ENCODE data around the gene AGAP2. TPM values are rescaled to one million over a fixed set of nuclear protein-coding genes. Genes with fewer than 3 reads are reported as not detected.

AGAP2 gene
- total RNA-seq, 2 experiments from 2014 or later = 68.6 to 72.5 TPM

DNA sequence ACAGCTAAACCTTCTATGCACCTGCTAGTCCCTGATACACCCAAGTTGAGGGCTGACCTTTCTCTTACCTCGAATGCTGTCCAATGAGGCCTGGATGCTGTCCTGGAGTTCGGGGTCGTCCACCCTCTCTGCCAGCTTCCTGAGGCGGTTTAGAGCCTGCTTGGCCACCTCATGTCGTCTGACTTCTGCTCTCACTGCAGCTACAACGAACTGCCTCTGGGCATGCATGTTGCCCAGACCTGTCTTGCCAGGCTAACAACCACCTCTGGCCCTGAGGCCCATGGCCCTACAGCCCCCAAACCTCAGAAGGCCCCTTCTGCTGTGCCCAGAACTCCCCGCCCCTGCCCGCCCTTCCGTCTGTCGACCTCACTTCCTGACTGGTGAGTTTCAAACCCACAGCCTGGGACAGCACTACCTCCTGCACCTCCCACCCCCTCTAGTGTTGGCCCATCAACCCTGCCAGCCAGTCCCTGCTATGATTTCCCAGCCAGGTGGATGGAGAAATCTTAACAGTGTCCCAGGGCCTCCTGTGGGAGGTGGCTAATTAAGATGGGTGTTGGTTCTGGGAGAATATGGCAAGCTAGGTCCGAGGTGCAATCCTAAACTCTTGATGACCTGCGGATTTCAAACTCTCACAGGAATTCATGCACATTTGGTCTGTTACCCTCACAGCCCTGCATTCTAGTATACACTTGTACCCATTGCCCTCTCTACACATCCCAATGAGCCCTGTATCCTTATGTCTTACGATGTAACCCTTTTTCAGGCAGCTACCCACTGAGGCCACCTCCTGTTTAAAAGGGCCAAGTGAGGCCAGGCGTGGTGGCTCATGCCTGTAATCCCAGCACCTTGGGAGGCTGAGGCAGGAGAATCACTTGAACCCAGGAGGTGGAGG is 3.5 kb upstream of the AGAP2 start:
- Mint-ChIP-seq H3K27ac (peak overlapping the region; percentile 92), H3K36me3 (ENCODE audit: low read depth) (peaks cover 32% of the 10 kb centered on the region), H3K9me3 (ENCODE audit: insufficient read depth) (no peaks in the 10 kb centered on the region), H3K4me3 (peak overlapping the region; percentile 90), H3K27me3 (ENCODE audit: low read depth) (no peaks in the 10 kb centered on the region), H3K4me1 (ENCODE audit: low read depth) (peaks cover 61% of the 10 kb centered on the region)
- ATAC-seq (peak; percentile 66), DNase-seq (peak; percentile 93)
- POLR2A ChIA-PET = interaction anchor here (0.7 to 1.7 kb wide), 5 partner anchors 10 to 48 kb away, joined by 3 to 4 read pairs (median 4); partner anchors contain the start of genes CDK4 and OS9
- CTCF ChIA-PET = interaction anchor here (0.7 to 3.7 kb wide), 26 partner anchors 8 to 312 kb away, joined by 3 to 26 read pairs (median 4); partner anchors contain the start of genes B4GALNT1, CDK4, GLI1 and OS9

DNA sequence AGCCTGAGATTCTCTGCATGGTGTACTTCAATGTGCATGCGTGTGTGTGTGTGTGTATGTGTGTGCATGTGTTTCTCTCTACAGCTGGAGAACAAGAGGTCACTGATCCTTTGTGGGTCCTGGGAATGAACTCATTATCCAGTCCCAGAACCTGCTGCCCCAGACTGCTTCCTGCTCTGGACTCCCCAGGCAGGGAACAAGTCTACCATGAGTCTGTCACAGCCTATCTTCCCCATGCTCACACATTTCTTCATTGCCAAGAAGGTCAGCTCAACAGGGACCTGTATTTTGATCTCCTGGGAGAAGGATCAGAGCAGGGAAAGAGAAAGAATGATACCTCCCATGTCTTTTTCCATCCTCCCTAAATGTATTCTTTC is 2.9 kb upstream of the AGAP2 start:
- peak overlapping the region; percentile 90 for H3K4me3 Mint-ChIP-seq
- POLR2A ChIA-PET = interaction anchor here (0.7 to 1.7 kb wide), 6 partner anchors 11 to 47 kb away, joined by 3 to 5 read pairs (median 4); partner anchors contain the start of genes CDK4 and OS9
- peaks cover 62% of the 10 kb centered on the region for H3K4me1 Mint-ChIP-seq (ENCODE audit: low read depth)
- DNase-seq (no peak), ATAC-seq (no peak)
- CTCF ChIA-PET = interaction anchor here (0.7 to 3.7 kb wide), 25 partner anchors 9 to 311 kb away, joined by 3 to 26 read pairs (median 3); partner anchors contain the start of genes B4GALNT1, CDK4, DDIT3 and GLI1
- H3K27ac Mint-ChIP-seq = peak overlapping the region; percentile 92
- H3K36me3 Mint-ChIP-seq (ENCODE audit: low read depth) = peaks cover 33% of the 10 kb centered on the region
- no peaks in the 10 kb centered on the region for H3K9me3 Mint-ChIP-seq (ENCODE audit: insufficient read depth)
- no peaks in the 10 kb centered on the region for H3K27me3 Mint-ChIP-seq (ENCODE audit: low read depth)

DNA sequence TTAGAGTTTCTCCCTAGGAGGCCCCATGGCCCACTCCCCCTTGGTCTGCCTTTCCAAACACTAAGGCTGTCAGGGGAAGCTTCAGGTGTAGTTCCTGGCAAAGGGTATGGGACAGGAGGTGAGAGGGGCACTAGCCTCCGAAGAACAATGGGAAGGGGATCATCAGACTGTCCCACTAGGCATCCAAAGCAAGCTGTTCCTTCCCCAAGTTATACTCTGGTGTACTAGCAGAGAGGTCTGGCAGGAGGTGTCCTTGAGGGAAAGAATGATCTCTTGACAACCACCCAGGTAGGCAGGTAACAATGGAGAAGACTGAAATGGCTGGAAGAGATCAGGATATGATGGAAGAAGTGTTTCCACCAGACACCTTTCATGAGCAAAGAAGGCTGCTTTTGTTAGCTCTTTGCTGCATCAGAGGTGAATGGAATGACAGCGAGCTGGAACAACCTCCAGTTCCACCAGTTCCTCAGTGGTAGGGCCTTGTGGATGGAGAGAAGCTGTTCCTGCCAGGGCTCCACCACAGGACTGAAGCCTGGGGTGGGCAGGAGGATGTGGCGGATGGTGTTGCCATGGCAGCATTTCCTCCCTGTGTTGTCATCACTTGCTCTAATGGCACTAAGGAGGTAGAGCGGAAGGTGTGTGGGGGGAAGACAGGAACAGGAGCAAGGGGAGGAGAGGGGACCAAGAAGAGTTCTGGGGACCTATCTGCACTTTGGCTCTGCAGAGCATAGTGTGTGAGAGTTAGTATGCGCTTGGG is 2.3 kb upstream of the AGAP2 start:
- POLR2A ChIA-PET = interaction anchor here (0.7 to 1.7 kb wide), 5 partner anchors 11 to 47 kb away, joined by 3 to 5 read pairs (median 4); partner anchors contain the start of genes CDK4 and OS9
- H3K27ac Mint-ChIP-seq = peak overlapping the region; percentile 92
- CTCF ChIA-PET = interaction anchor here (0.8 to 3.7 kb wide), 23 partner anchors 9 to 311 kb away, joined by 3 to 26 read pairs (median 3); partner anchors contain the start of genes B4GALNT1, CDK4, DDIT3 and GLI1
- peaks cover 57% of the 10 kb centered on the region for H3K4me1 Mint-ChIP-seq (ENCODE audit: low read depth)
- no peaks in the 10 kb centered on the region for H3K27me3 Mint-ChIP-seq (ENCODE audit: low read depth)
- peak; percentile 93 for DNase-seq
- H3K9me3 Mint-ChIP-seq (ENCODE audit: insufficient read depth) = no peaks in the 10 kb centered on the region
- peak; percentile 63 for ATAC-seq
- peaks cover 32% of the 10 kb centered on the region for H3K36me3 Mint-ChIP-seq (ENCODE audit: low read depth)
- H3K4me3 Mint-ChIP-seq = peak overlapping the region; percentile 90

DNA sequence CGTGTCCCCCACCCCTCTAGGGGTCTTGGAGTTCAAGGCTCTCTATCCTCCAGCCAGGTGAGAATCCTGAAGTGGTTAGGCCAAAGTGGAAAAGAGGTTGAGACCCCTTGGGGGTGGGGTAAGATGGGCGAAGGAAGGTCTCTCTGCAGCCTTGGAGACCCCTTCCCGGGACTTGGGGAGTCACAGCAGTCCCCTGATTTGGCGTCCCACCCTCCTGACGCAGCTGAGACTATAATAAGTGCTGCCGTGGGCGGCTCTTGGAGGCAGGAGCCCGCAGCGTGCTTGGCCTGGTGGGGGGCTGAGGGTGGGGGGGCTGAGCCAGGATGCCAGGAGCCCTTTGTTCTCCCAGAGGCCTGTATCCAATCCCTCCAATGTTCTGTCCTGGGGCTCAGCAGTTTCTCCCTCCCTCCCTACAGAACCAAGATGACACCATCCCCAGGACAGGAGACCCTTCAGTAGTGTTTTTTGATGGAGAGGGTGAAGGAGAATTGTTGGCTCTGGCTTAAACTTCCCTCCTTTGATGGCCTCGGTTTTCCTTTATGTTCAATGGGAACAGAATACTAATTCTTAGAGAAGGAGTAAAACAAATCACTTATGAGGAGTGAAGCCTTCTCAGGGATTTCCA is 1.5 kb upstream of the AGAP2 start:
- DNase-seq (no peak), ATAC-seq (no peak)
- POLR2A ChIA-PET = no interaction called here
- no peaks in the 10 kb centered on the region for H3K27me3 Mint-ChIP-seq (ENCODE audit: low read depth)
- H3K9me3 Mint-ChIP-seq (ENCODE audit: insufficient read depth) = no peaks in the 10 kb centered on the region
- H3K36me3 Mint-ChIP-seq (ENCODE audit: low read depth) = peaks cover 37% of the 10 kb centered on the region
- CTCF ChIA-PET = interaction anchor here (2.5 to 3.7 kb wide), 2 partner anchors 16 to 157 kb away, joined by 21 to 26 read pairs; no protein-coding TSS in a partner anchor
- peak overlapping the region; percentile 74 for H3K27ac Mint-ChIP-seq
- H3K4me3 Mint-ChIP-seq = peak overlapping the region; percentile 90
- peaks cover 51% of the 10 kb centered on the region for H3K4me1 Mint-ChIP-seq (ENCODE audit: low read depth)

DNA sequence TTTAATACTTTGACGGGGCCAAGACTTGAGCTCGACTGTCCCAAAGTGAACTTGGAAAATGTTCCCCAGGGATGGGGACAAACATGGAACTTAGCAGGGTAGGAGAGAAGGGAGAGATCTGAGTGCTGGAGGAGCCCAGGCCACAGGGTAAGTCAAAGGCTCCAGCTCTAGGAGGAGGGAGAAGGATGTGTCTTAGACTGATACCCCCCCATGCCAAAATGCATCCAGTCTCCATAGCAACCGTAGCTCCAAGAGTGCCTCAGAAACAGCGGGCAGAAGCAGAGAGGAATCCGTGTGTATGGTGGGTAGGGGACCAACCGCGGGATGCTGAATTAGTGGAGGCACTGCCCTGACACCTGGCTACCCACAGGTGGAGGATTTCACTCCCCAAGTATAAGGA is 845 bp upstream of the AGAP2 start:
- CTCF ChIA-PET = interaction anchor here (2.5 to 3.7 kb wide), 2 partner anchors 17 to 156 kb away, joined by 21 to 26 read pairs; no protein-coding TSS in a partner anchor
- no peak for ATAC-seq
- Mint-ChIP-seq H3K27ac (peak overlapping the region; percentile 74), H3K36me3 (ENCODE audit: low read depth) (peaks cover 43% of the 10 kb centered on the region), H3K4me3 (peak overlapping the region; percentile 64), H3K27me3 (ENCODE audit: low read depth) (no peaks in the 10 kb centered on the region), H3K4me1 (ENCODE audit: low read depth) (peaks cover 47% of the 10 kb centered on the region), H3K9me3 (ENCODE audit: insufficient read depth) (no peaks in the 10 kb centered on the region)
- POLR2A ChIA-PET = no interaction called here
- no peak for DNase-seq

DNA sequence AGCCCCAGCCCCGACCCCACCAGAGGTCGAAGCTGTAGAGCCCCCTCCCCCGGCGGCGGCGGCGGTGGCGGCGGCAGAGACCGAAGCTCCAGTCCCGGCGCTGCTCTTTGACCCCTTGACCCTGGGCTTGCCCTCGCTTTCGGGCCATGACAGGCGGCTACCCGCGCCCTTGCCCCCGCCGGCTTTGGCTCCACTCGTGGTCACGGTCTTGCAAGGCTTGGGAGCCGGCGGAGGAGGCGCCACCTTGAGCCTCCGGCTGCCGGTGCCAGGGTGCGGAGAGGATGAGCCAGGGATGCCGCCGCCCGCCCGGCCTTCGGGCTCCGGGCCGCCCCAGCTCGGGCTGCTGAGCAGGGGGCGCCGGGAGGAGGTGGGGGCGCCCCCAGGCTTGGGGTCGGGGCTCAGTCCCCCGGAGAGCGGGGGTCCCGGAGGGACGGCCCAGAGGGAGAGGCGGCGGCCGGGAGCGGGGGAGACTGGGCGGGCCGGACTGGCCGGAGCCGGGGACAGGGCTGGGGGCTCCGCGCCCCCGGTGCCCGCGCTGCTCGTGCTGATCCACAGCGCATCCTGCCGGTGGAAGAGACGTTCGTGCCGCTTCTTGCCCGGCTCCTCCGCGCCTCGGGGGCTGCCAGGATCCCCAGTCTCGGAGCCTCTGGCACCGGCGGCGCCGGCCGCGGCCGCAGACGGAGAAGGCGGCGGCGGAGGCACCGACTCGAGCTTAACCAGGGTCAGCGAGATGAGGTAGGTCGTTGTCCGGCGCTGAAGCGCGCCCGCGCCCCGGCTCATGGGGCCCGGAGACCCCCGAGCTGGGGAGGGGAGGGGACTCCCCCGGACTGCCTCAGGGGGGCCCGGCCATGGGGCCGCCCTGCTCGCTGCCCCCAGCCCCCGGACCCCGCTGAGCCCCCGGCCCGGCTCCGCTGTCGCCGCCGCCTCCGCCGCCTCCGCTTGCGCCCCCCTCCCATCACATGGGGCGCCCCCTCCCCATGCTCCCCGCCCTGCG is 778 bp downstream of the AGAP2 start:
- peaks cover 33% of the 10 kb centered on the region for H3K4me1 Mint-ChIP-seq (ENCODE audit: low read depth)
- H3K4me3 Mint-ChIP-seq = no peak overlapping the region
- ATAC-seq (no peak), DNase-seq (no peak)
- H3K9me3 Mint-ChIP-seq (ENCODE audit: insufficient read depth) = no peaks in the 10 kb centered on the region
- peaks cover 52% of the 10 kb centered on the region for H3K36me3 Mint-ChIP-seq (ENCODE audit: low read depth)
- ChIA-PET POLR2A (no interaction called here), CTCF (no interaction called here)
- no peak overlapping the region for H3K27ac Mint-ChIP-seq
- no peaks in the 10 kb centered on the region for H3K27me3 Mint-ChIP-seq (ENCODE audit: low read depth)

DNA sequence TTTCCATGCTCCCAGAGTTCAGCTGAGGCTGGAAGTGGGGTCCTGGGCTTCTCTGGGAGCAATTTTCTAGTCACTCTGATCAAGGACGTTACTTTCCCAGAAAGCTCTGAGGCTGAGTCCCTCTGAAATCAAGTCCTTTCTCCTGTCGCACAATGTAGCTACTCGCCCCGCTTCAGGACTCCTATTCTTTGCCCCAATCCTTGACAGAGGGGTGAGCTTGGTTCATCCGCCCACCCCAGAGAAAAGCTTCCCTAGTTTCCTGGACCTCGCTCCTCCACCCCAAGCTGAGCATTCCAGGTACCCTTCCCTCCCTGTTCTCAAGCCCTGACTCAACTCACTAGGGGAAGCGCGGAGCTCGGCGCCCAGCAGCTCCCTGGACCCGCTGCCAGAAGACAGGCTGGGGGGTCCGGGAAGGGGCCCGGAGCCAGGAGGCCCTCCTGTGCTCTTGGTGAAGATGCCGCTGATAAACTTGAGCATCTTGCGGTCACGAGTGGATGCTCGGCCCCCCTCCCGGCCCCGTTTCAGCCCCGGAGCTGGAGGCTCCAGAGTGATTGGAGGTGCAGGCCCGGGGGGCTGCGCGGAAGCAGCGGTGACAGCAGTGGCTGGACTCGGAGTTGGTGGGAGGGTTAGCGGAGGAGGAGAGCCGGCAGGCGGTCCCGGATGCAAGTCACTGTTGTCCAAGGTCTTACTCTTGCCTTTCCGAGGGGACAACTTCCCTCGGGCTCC is 1.6 kb downstream of the AGAP2 start:
- CTCF ChIA-PET = no interaction called here
- H3K27me3 Mint-ChIP-seq (ENCODE audit: low read depth) = no peaks in the 10 kb centered on the region
- no peaks in the 10 kb centered on the region for H3K9me3 Mint-ChIP-seq (ENCODE audit: insufficient read depth)

DNA sequence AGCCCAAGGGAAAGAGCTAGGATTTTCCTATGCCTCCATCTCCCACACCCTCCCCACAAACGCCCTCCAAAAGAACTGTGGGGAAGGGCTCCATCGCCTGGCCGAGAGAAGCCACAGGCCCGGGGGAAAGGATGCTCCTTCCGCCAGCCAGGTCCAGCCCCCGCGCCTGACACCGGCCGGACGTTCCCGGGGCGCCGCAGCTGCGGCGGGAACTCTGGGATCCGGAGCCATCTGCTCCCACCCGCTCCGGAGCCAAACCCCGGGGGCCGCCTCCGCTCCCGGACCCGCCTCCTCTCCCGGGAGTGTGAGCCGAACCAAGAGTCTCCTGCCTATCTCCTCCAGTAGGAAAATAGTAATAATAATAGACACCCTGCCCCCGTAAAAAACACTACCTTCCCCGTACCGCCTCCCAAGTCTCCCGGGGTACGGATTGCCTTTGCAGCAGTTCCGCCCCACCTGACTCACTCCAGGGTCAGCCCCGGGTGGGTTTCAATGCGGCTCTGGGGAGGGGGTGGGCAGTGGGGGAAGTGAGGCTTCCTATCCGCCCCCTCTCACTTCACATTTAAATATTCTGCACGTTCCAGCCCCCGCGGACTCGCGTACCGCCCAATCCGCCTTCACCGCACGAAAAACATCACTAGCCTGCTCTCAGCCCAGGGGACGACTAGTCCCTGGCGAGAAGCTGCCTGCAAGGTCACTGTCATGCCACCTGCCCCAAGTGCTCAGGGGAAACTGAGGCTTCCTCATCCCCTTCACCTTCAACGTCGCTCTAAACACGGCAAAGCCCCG is 2.4 kb downstream of the AGAP2 start:
- Mint-ChIP-seq H3K27ac (no peak overlapping the region), H3K4me3 (no peak overlapping the region), H3K9me3 (ENCODE audit: insufficient read depth) (no peaks in the 10 kb centered on the region), H3K36me3 (ENCODE audit: low read depth) (peaks cover 63% of the 10 kb centered on the region), H3K27me3 (ENCODE audit: low read depth) (no peaks in the 10 kb centered on the region), H3K4me1 (ENCODE audit: low read depth) (peaks cover 28% of the 10 kb centered on the region)
- DNase-seq (no peak), ATAC-seq (no peak)
- ChIA-PET POLR2A (no interaction called here), CTCF (no interaction called here)

More for the DNA sequence above, 1.6 kb downstream of the AGAP2 start:
- H3K4me3 Mint-ChIP-seq = no peak overlapping the region
- DNase-seq = no peak
- H3K36me3 Mint-ChIP-seq (ENCODE audit: low read depth) = peaks cover 60% of the 10 kb centered on the region
- no peak overlapping the region for H3K27ac Mint-ChIP-seq
- no peak for ATAC-seq
- H3K4me1 Mint-ChIP-seq (ENCODE audit: low read depth) = peaks cover 28% of the 10 kb centered on the region
- POLR2A ChIA-PET = no interaction called here

DNA sequence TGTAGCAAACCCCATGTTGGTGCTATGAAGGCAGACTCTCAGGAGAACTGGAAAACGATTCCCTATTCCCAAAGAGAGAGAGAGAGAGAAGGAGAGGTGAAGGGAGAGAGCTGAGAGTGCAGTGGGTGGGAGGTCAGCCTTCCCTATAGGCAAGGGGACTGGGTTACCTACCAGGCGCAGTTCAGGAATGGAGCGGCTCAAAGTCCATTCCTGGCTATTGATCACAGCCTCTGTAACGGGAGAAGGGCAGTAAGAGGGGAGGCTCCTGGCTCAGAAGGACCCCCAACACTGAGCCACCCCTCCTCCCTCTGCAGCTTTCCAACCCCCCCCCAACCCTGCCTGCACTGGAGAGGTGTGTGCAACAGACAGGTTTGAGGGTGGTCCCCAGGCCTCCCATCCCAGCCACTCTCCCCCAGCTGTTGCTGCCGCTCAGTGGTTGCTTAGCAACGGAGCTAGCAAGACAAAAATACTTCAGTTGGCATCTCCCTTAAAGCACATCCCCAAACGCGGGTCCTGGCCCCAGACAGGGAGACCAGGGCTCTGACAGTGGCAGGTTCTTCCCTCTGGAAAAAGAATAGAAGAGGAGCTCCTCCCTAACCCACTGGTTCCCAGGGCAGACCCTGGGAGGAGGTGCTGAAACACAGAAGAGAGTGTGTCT is 3.2 kb downstream of the AGAP2 start:
- Mint-ChIP-seq H3K4me1 (ENCODE audit: low read depth) (peaks cover 22% of the 10 kb centered on the region), H3K4me3 (no peak overlapping the region), H3K36me3 (ENCODE audit: low read depth) (peaks cover 63% of the 10 kb centered on the region), H3K27me3 (ENCODE audit: low read depth) (no peaks in the 10 kb centered on the region), H3K27ac (no peak overlapping the region), H3K9me3 (ENCODE audit: insufficient read depth) (no peaks in the 10 kb centered on the region)
- no peak for DNase-seq
- ChIA-PET POLR2A (no interaction called here), CTCF (no interaction called here)
- ATAC-seq = no peak

Measured in activated CD8-positive, alpha-beta T cell treated with anti-CD3 and anti-CD28 coated beads, Interleukin-2, amount 10 ng/mL, durations not matched to agents 7 days and 5 days (primary cell).